Measurements from ENCODE around the gene SHC1.

DNA sequence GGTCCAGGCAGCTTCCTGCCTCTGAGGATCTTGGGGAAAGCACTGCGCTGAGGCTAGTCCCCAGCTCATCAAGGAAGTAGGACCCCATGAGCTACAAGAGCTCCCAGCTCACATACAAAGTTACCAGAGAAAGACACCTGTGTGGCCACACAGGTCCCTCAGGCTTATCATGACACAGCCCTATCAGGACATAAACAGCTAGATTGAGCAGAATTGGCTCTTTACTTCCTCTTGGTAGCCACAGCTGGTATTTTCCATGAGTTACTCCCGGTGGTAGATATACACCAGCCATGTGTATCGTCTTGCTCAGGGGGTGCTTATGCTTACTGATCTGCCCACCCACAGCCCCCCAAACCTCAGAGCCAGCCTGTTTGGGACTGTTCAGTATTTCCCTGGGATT, 24.0 kb upstream of the SHC1 start:
- TF ChIP-seq, protein P1, sequence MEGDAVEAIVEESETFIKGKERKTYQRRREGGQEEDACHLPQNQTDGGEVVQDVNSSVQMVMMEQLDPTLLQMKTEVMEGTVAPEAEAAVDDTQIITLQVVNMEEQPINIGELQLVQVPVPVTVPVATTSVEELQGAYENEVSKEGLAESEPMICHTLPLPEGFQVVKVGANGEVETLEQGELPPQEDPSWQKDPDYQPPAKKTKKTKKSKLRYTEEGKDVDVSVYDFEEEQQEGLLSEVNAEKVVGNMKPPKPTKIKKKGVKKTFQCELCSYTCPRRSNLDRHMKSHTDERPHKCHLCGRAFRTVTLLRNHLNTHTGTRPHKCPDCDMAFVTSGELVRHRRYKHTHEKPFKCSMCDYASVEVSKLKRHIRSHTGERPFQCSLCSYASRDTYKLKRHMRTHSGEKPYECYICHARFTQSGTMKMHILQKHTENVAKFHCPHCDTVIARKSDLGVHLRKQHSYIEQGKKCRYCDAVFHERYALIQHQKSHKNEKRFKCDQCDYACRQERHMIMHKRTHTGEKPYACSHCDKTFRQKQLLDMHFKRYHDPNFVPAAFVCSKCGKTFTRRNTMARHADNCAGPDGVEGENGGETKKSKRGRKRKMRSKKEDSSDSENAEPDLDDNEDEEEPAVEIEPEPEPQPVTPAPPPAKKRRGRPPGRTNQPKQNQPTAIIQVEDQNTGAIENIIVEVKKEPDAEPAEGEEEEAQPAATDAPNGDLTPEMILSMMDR (IDR thresholded peaks at IDR 0.05; ENCODE audit: borderline replicate concordance, extremely low read depth, low read length, poor library complexity, severe bottlenecking), result no peak
- no peak for TF ChIP-seq EZH2 (IDR thresholded peaks at IDR 0.05; ENCODE audit: borderline replicate concordance, low read depth, low read length, severe bottlenecking)

Measured in DND-41 (cell line).